K562 treated with DMSO at 1 percent for 24 hours (cell line): ENCODE measurements around the gene DNASE2. TPM values are rescaled to one million over a fixed set of nuclear protein-coding genes. Genes with fewer than 3 reads are reported as not detected.

ENCODE experiments used
- total RNA-seq: library from RNA; unstranded; fragments of 300-600 nt; gene quantifications from 2 replicates; pipeline ENCODE4 v1.2.3, GENCODE V29; 2022; ENCODE audit warnings: low read depth; ENCODE audit not compliant: insufficient read depth

Gene DNASE2
- 157 TPM in 2 replicates for total RNA-seq

GRCh38 chr19:12881172-12881808, at the start of gene DNASE2:
TSS of gene DNASE2 (minus strand) at chr19:12881449. CDS start at chr19:12881375, 74 bp downstream.

GRCh38 chr19:12890787-12891552, 9.7 kb upstream of the DNASE2 start, which contains the start of gene GCDH:
TSS of gene GCDH (plus strand) at chr19:12891160. CDS start at chr19:12891305, 145 bp downstream.

DNA sequence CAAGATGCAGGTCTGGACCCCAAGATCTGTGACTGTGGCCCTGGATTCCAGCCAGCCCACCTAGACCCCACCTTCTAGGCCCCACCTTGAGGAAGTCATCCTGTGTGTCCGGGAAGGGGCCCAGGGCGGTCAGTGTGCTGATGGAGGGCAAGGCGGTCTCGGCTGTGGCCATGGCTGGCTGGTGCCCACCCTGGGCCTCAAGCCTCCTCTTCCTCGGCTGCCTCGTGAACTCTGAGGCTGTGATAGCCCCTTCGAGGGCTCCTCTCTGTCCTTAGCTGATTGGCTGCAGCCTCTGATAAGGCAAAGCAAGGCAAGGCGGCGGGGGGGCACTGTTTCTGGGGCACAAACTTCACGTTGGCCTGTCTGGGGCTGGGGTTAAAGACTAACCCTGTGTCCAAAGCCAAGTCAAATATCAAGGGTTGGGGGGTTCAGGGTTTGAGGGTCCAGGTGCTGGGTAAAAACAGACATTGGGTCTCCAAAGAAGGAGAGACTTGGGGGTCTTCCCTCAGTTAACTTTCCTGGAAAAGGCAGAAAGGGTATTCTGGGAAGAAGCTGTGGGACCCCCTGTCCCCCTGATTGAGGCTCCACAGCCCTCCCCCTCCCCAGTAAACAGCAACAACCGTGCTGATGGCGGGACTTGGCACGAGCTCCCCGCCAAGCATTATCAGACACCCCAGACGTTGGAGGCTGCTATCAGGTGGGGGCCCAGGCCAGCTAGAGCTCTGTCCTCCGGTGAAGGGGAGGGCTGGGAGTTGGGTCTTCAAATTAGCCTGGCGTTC, 5.9 kb upstream of the DNASE2 start, which contains the start of gene KLF1:
TSS of gene KLF1 (minus strand) at position 233 of the 779 bp plus-strand sequence. CDS start at position 172, 61 bp downstream.

GRCh38 chr19:12838182-12838885, 42.9 kb downstream of the DNASE2 start, which contains the start of gene MAST1:
TSS of gene MAST1 (plus strand) at chr19:12838515. CDS start at chr19:12838573, 58 bp downstream.

DNA sequence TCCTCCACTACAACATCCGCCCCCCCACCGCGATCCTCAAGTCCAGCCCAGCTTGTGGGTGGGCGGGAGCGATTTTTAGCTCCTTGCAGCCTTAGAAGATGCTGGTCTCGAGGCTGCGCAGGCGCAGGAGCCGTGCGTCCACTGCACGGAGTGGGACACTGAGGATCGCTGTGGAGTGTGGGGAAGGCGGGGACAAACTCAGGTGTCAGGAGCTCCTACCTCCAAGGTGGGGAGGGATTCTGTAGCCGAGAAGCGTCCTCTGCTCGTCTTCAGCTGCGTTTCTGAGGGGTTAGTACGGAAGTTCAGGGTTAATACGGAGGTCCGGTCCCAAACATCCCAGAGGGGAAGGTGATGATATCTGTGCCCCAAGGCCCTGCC, 46.7 kb downstream of the DNASE2 start, which contains the start of gene RTBDN:
TSS of gene RTBDN (minus strand) at position 14 of the 378 bp plus-strand sequence. CDS start 4,600 bp downstream, outside the sequence.

Other genes starting within 250 kb of the DNASE2 start
- gene MAN2B1, start 214.7 kb downstream of the DNASE2 start, total RNA-seq = 124 and 142 TPM in 2 replicates
- 17.4 and 22.1 TPM in 2 replicates for gene WDR83, start 214.6 kb downstream of the DNASE2 start, total RNA-seq
- 111 and 114 TPM in 2 replicates for gene DHPS, start 199.6 kb downstream of the DNASE2 start, total RNA-seq
- not detected in 2 replicates for gene GNG14, start 193.5 kb downstream of the DNASE2 start, total RNA-seq
- gene FBXW9, start 184.8 kb downstream of the DNASE2 start, total RNA-seq = 15.3 and 19.5 TPM in 2 replicates
- gene TNPO2, start 157.5 kb downstream of the DNASE2 start, total RNA-seq = 32.6 and 33.0 TPM in 2 replicates
- gene TRIR, start 146.8 kb downstream of the DNASE2 start, total RNA-seq = 485 and 496 TPM in 2 replicates
- 92.4 and 109 TPM in 2 replicates for gene GET3, start 144.0 kb downstream of the DNASE2 start, total RNA-seq
- gene BEST2, start 129.7 kb downstream of the DNASE2 start, total RNA-seq = not detected in 2 replicates
- 23.8 and 27.0 TPM in 2 replicates for gene HOOK2, start 105.9 kb downstream of the DNASE2 start, total RNA-seq
- 130 and 136 TPM in 2 replicates for gene JUNB, start 90.0 kb downstream of the DNASE2 start, total RNA-seq
- gene PRDX2, start 79.6 kb downstream of the DNASE2 start, total RNA-seq = 388 and 416 TPM in 2 replicates
- gene THSD8, start 79.4 kb downstream of the DNASE2 start, total RNA-seq = 0.85 TPM in 1 of 2 replicates, not detected in the other
- 86.0 and 110 TPM in 2 replicates for gene RNASEH2A, start 74.9 kb downstream of the DNASE2 start, total RNA-seq
- 2.0 and 3.5 TPM in 2 replicates for gene RTBDN, start 46.9 kb downstream of the DNASE2 start, total RNA-seq
- gene MAST1, start 42.9 kb downstream of the DNASE2 start, total RNA-seq = 7.8 and 9.5 TPM in 2 replicates
- 33.8 and 46.8 TPM in 2 replicates for gene KLF1, start 5.8 kb upstream of the DNASE2 start, total RNA-seq
- 17.5 and 23.0 TPM in 2 replicates for gene GCDH, start 9.7 kb upstream of the DNASE2 start, total RNA-seq
- gene SYCE2, start 37.8 kb upstream of the DNASE2 start, total RNA-seq = 2.3 and 5.5 TPM in 2 replicates
- gene FARSA, start 52.3 kb upstream of the DNASE2 start, total RNA-seq = 148 and 157 TPM in 2 replicates
- gene CALR, start 57.2 kb upstream of the DNASE2 start, total RNA-seq = 582 and 601 TPM in 2 replicates
- 158 and 166 TPM in 2 replicates for gene RAD23A, start 64.4 kb upstream of the DNASE2 start, total RNA-seq
- gene GADD45GIP1, start 75.8 kb upstream of the DNASE2 start, total RNA-seq = 44.0 and 48.0 TPM in 2 replicates
- 0.14 TPM in 1 of 2 replicates, not detected in the other for gene DAND5, start 88.1 kb upstream of the DNASE2 start, total RNA-seq
- gene NFIX, start 114.0 kb upstream of the DNASE2 start, total RNA-seq = 10.2 and 12.0 TPM in 2 replicates
- gene LYL1, start 221.4 kb upstream of the DNASE2 start, total RNA-seq = 418 and 505 TPM in 2 replicates
- 34.6 and 35.4 TPM in 2 replicates for gene TRMT1, start 235.3 kb upstream of the DNASE2 start, total RNA-seq
- gene NACC1, start 236.8 kb upstream of the DNASE2 start, total RNA-seq = 59.9 and 65.7 TPM in 2 replicates